ENCODE data around the gene RNF115.

RNF115 gene

GRCh38 chr1:145716641-145717345 lies 107.1 kb downstream of the RNF115 start:
- in situ Hi-C loops (cut with MboI; ENCODE audit: low sequenced_read_pairs, unreplicated experiment): no loop called here
- DNase-seq (ENCODE audit: low spot score): no peak
- TF ChIP-seq CTCF (IDR thresholded peaks at IDR 0.05; ENCODE audit: borderline replicate concordance, control extremely low read depth, extremely low read depth, insufficient read depth, missing control alignments): no peak

- no peak for DNase-seq (ENCODE audit: low spot score)
- TF ChIP-seq CTCF (IDR thresholded peaks at IDR 0.05; ENCODE audit: borderline replicate concordance, control extremely low read depth, extremely low read depth, insufficient read depth, missing control alignments): no peak
- in situ Hi-C loops (cut with MboI; ENCODE audit: low sequenced_read_pairs, unreplicated experiment): no loop called here
These were observed 109.3 kb downstream of the RNF115 start for GRCh38 chr1:145714524-145715111.

- no peak for TF ChIP-seq CTCF (IDR thresholded peaks at IDR 0.05; ENCODE audit: borderline replicate concordance, control extremely low read depth, extremely low read depth, insufficient read depth, missing control alignments)
- in situ Hi-C loops (cut with MboI; ENCODE audit: low sequenced_read_pairs, unreplicated experiment): no loop called here
These were observed 112.7 kb downstream of the RNF115 start for GRCh38 chr1:145711213-145711651.

GRCh38 chr1:145710291-145711027 lies 113.4 kb downstream of the RNF115 start:
- in situ Hi-C loops (cut with MboI; ENCODE audit: low sequenced_read_pairs, unreplicated experiment): no loop called here
- DNase-seq (ENCODE audit: low spot score): no peak
- TF ChIP-seq CTCF (IDR thresholded peaks at IDR 0.05; ENCODE audit: borderline replicate concordance, control extremely low read depth, extremely low read depth, insufficient read depth, missing control alignments): no peak

More at GRCh38 chr1:145711213-145711651, 112.7 kb downstream of the RNF115 start:
- DNase-seq (ENCODE audit: low spot score): no peak

GRCh38 chr1:145708063-145708462 lies 115.8 kb downstream of the RNF115 start:
- in situ Hi-C loops (cut with MboI; ENCODE audit: low sequenced_read_pairs, unreplicated experiment): no loop called here
- TF ChIP-seq CTCF (IDR thresholded peaks at IDR 0.05; ENCODE audit: borderline replicate concordance, control extremely low read depth, extremely low read depth, insufficient read depth, missing control alignments): no peak
- peak; percentile 58 for DNase-seq (ENCODE audit: low spot score)

GRCh38 chr1:145707183-145707867 lies 116.6 kb downstream of the RNF115 start, which contains the start of gene PDZK1:
TSS of gene PDZK1 (minus strand) at chr1:145707368. CDS start at chr1:145688021, 19,347 bp downstream.
- TF ChIP-seq CTCF (IDR thresholded peaks at IDR 0.05; ENCODE audit: borderline replicate concordance, control extremely low read depth, extremely low read depth, insufficient read depth, missing control alignments): no peak
- no peak for DNase-seq (ENCODE audit: low spot score)
- in situ Hi-C loops (cut with MboI; ENCODE audit: low sequenced_read_pairs, unreplicated experiment): no loop called here

All from GM13976 (cell line).